ENCODE measurements around the gene TFIP11. TPM values are rescaled to one million over a fixed set of nuclear protein-coding genes. Genes with fewer than 3 reads are reported as not detected.

Gene TFIP11
- total and polyA plus RNA-seq, 10 of the 15 experiments (the other 5 are each of a cell fraction or from before 2014, with no cell fraction given), result 14.2 to 43.3 (median 31.9) TPM

- no peak for TF ChIP-seq MTA2 (IDR thresholded peaks at IDR 0.05; ENCODE audit: low read depth)
These were observed 27.8 kb upstream of the TFIP11 start (continued) for GRCh38 chr22:26540119-26540518.

- 85% methylated on average over 3 of the region's 3 CpGs for WGBS (ENCODE audit: insufficient coverage, insufficient replicate concordance, low lambda C conversion rate, missing lambda C conversion rate)
- ATAC-seq, result no peak
- no peaks in the 10 kb centered on the region for H3K9me3 ChIP-seq (replicated peaks; ENCODE audit: control insufficient read depth, insufficient read depth, low read length)
- TF ChIP-seq TCF12 (IDR thresholded peaks at IDR 0.05; ENCODE audit: low read depth, low read length) (no peak), TCF7 (IDR thresholded peaks at IDR 0.05; ENCODE audit: borderline replicate concordance) (no peak), IRF4 (IDR thresholded peaks at IDR 0.05; ENCODE audit: low read depth, low read length) (no peak), BHLHE40 (IDR thresholded peaks at IDR 0.05; ENCODE audit: borderline replicate concordance in 1 of 2, low read depth in 2 of 2, low read length in 1 of 2) (no peak), CEBPZ (IDR thresholded peaks at IDR 0.05; ENCODE audit: low read depth, low read length) (no peak), MEF2A (IDR thresholded peaks at IDR 0.05; ENCODE audit: insufficient read depth, low read depth, low read length) (no peak)
- H3K4me3 ChIP-seq, result no peak overlapping the region
- POLR2A ChIA-PET, result interaction anchor here (0.7 to 1.3 kb wide), 2 partner anchors 10 to 40 kb away, joined by 3 to 8 read pairs; no protein-coding TSS in a partner anchor
- intact Hi-C loops (cut with micrococcal nuclease; ENCODE audit: unreplicated experiment), result no loop called here
- CTCF ChIA-PET, result interaction anchor here (1.1 to 6.1 kb wide), 2 partner anchors 34 to 53 kb away, joined by 3 to 44 read pairs; partner anchors contain the start of genes HPS4 and SRRD
- H4K20me1 ChIP-seq (ENCODE audit: control insufficient read depth, insufficient read depth), result no peaks in the 10 kb centered on the region
- H3K36me3 ChIP-seq (ENCODE audit: control insufficient read depth in 2 of 2, insufficient read depth in 2 of 2, low read length in 1 of 2), result peaks cover 0 to 11% of the 10 kb centered on the region in 2 experiments; a peak in 3 of 4 replicates
- BruUV-seq (replicated peaks), result no TSS peak
- in situ Hi-C loops (cut with MboI), result no loop called here
- RAD21 ChIA-PET (ENCODE audit: unreplicated experiment), result no interaction called here
- H3K79me2 ChIP-seq (ENCODE audit: control insufficient read depth, insufficient read depth, low read length), result no peaks in the 10 kb centered on the region
- no peak overlapping the region for H3K27ac ChIP-seq (ENCODE audit: control insufficient read depth, insufficient read depth)
- SMC1A ChIA-PET (ENCODE audit: uncharacterized antibody, unreplicated experiment), result no interaction called here
- no peak overlapping the region for H3K9ac ChIP-seq (ENCODE audit: control insufficient read depth, insufficient read depth, low read length)
- DNase-seq (ENCODE audit: low read depth, low spot score), result no peak
- H2AFZ ChIP-seq (ENCODE audit: control insufficient read depth, low read depth, low read length), result no peak overlapping the region
- FAIRE-seq, result no peak
- H3K4me1 ChIP-seq (ENCODE audit: control insufficient read depth, insufficient read depth, low read length), result peaks cover 25% of the 10 kb centered on the region
- H3K4me2 ChIP-seq (ENCODE audit: control insufficient read depth, insufficient read depth), result no peak overlapping the region
- no peaks in the 10 kb centered on the region for H3K27me3 ChIP-seq (replicated peaks in 1 of 2; ENCODE audit: control insufficient read depth in 2 of 2, insufficient read depth in 2 of 2, low read length in 1 of 2)
These were observed 24.5 kb upstream of the TFIP11 start for GRCh38 chr22:26536762-26537134.

All from GM12878 (cell line).